Measurements from ENCODE around the gene GOLT1A. TPM values are rescaled to one million over a fixed set of nuclear protein-coding genes. Genes with fewer than 3 reads are reported as not detected.

The GOLT1A gene
- total and polyA plus RNA-seq, 2 donors (not counting 1 experiment from before 2014, with no cell fraction given): not detected

DNA sequence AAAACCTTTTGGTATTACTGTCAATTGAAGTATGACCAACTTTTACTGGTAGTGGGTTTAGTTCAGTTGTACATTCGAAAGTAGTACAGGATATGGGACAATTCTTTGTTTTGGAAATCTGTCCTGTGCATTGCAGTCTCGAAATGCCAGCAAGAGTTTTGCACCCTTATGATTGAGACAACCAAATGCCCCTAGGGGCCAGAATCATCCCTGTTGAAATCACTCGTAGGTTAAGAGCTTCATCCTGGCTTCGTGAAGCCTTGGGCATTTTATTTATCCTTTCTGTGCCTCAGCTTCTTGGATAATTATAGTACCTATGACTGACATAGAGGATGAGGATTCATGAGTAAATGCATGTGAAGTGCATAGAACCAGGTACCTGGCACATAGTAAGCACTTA lies 2.4 kb upstream of the GOLT1A start:
- no peak overlapping the region for H3K27ac Mint-ChIP-seq
- POLR2A ChIA-PET: no interaction called here
- Histone ChIP-seq H3K4me2 (replicated peaks; ENCODE audit: low read depth, low read length, poor library complexity, severe bottlenecking) (no peak overlapping the region), H3K27ac (ENCODE audit: low read length in 2 of 2) (no peak overlapping the region), H3K4me3 (ENCODE audit: control extremely low read depth in 1 of 5, extremely low read depth in 1 of 5, insufficient read depth in 1 of 5, low read depth in 2 of 5, low read length in 4 of 5) (no peak overlapping the region), H3K36me3 (replicated peaks in 1 of 2; ENCODE audit: control extremely low read depth in 1 of 2, control insufficient read depth in 1 of 2, extremely low read depth in 1 of 2, insufficient read depth in 2 of 2, low read length in 1 of 2) (no peaks in the 10 kb centered on the region), H4K20me1 (ENCODE audit: control insufficient read depth, insufficient read depth, low read length, poor library complexity, severe bottlenecking) (no peaks in the 10 kb centered on the region), H3K9me3 (ENCODE audit: control extremely low read depth in 1 of 3, control insufficient read depth in 2 of 3, insufficient read depth in 1 of 3, low read length in 2 of 3) (peaks cover 0 to 10% (median 0%) of the 10 kb centered on the region in 3 donors), H3K79me2 (ENCODE audit: control insufficient read depth, insufficient read depth, low read length) (no peaks in the 10 kb centered on the region), H3K9ac (ENCODE audit: low read length) (no peak overlapping the region), H3K4me1 (ENCODE audit: control insufficient read depth in 2 of 2, insufficient read depth in 2 of 2, low read length in 2 of 2) (peaks cover 12 to 15% of the 10 kb centered on the region in 2 donors), H3K27me3 (replicated peaks in 1 of 4; ENCODE audit: control extremely low read depth in 1 of 4, control insufficient read depth in 3 of 4, insufficient read depth in 4 of 4, low read length in 3 of 4) (peaks cover 0 to 17% (median 7%) of the 10 kb centered on the region in 4 experiments), H2AFZ (ENCODE audit: insufficient read depth, low read depth, low read length, poor library complexity, severe bottlenecking) (no peak overlapping the region)
- peaks cover 3% of the 10 kb centered on the region for H3K9me3 Mint-ChIP-seq (ENCODE audit: insufficient read depth)
- TF ChIP-seq, protein P1, sequence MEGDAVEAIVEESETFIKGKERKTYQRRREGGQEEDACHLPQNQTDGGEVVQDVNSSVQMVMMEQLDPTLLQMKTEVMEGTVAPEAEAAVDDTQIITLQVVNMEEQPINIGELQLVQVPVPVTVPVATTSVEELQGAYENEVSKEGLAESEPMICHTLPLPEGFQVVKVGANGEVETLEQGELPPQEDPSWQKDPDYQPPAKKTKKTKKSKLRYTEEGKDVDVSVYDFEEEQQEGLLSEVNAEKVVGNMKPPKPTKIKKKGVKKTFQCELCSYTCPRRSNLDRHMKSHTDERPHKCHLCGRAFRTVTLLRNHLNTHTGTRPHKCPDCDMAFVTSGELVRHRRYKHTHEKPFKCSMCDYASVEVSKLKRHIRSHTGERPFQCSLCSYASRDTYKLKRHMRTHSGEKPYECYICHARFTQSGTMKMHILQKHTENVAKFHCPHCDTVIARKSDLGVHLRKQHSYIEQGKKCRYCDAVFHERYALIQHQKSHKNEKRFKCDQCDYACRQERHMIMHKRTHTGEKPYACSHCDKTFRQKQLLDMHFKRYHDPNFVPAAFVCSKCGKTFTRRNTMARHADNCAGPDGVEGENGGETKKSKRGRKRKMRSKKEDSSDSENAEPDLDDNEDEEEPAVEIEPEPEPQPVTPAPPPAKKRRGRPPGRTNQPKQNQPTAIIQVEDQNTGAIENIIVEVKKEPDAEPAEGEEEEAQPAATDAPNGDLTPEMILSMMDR (IDR thresholded peaks at IDR 0.05): no peak
- TF ChIP-seq EZH2 (IDR thresholded peaks at IDR 0.05; ENCODE audit: borderline replicate concordance, insufficient read depth, low read depth, low read length, poor library complexity, severe bottlenecking): no peak
- H3K27me3 Mint-ChIP-seq: peaks cover 8% of the 10 kb centered on the region
- H3K4me1 Mint-ChIP-seq: peaks cover 7% of the 10 kb centered on the region
- no peak for DNase-seq
- CTCF ChIA-PET: no interaction called here
- 88% methylated on average over 3 of the region's 4 CpGs for WGBS (ENCODE audit: insufficient coverage)
- H3K4me3 Mint-ChIP-seq: no peak overlapping the region
- intact Hi-C loops (cut with micrococcal nuclease): no loop called here
- no peak for ATAC-seq (ENCODE audit: low read depth)

DNA sequence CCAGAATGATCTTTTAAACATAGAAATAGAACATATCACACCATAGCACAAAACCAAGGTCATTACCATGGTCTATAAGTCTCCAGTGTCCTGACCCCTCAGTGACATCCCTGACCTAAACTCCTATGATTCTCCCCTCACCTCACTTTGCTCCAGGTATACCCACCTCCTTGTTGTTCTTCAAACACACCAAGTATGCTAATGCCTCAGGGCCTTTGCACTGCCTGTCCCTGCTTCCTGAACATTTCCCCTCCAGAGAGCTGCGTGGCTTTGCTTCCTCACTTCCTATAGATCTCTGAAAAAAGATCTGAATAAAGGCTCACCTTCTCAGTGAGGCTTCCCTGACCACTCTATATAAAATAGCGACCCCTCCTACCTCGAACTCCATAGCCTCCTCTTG lies 1.1 kb downstream of the GOLT1A start:
- no peak overlapping the region for H3K4me3 ChIP-seq (ENCODE audit: control extremely low read depth in 1 of 5, extremely low read depth in 1 of 5, insufficient read depth in 1 of 5, low read depth in 2 of 5, low read length in 4 of 5)
- Mint-ChIP-seq H3K27ac (no peak overlapping the region), H3K27me3 (peaks cover 7% of the 10 kb centered on the region), H3K4me3 (no peak overlapping the region), H3K9me3 (ENCODE audit: insufficient read depth) (peaks cover 3% of the 10 kb centered on the region), H3K4me1 (peaks cover 7% of the 10 kb centered on the region)
- peaks cover 0 to 17% (median 7%) of the 10 kb centered on the region in 4 experiments for H3K27me3 ChIP-seq (replicated peaks in 1 of 4; ENCODE audit: control extremely low read depth in 1 of 4, control insufficient read depth in 3 of 4, insufficient read depth in 4 of 4, low read length in 3 of 4)
- no peak overlapping the region for H3K9ac ChIP-seq (ENCODE audit: low read length)
- ChIA-PET CTCF (no interaction called here), POLR2A (no interaction called here)
- H2AFZ ChIP-seq (ENCODE audit: insufficient read depth, low read depth, low read length, poor library complexity, severe bottlenecking): no peak overlapping the region
- H3K9me3 ChIP-seq (ENCODE audit: control extremely low read depth in 1 of 3, control insufficient read depth in 2 of 3, insufficient read depth in 1 of 3, low read length in 2 of 3): peaks cover 0 to 10% (median 0%) of the 10 kb centered on the region in 3 donors
- DNase-seq (no peak), ATAC-seq (ENCODE audit: low read depth) (no peak)
- intact Hi-C loops (cut with micrococcal nuclease): no loop called here
- H3K36me3 ChIP-seq (replicated peaks in 1 of 2; ENCODE audit: control extremely low read depth in 1 of 2, control insufficient read depth in 1 of 2, extremely low read depth in 1 of 2, insufficient read depth in 2 of 2, low read length in 1 of 2): no peaks in the 10 kb centered on the region
- TF ChIP-seq, protein P1 (IDR thresholded peaks at IDR 0.05): no peak
- no peak for TF ChIP-seq EZH2 (IDR thresholded peaks at IDR 0.05; ENCODE audit: borderline replicate concordance, insufficient read depth, low read depth, low read length, poor library complexity, severe bottlenecking)
- H3K27ac ChIP-seq (ENCODE audit: low read length in 2 of 2): no peak overlapping the region
- H3K4me1 ChIP-seq (ENCODE audit: control insufficient read depth in 2 of 2, insufficient read depth in 2 of 2, low read length in 2 of 2): peaks cover 12 to 15% of the 10 kb centered on the region in 2 donors
- no peak overlapping the region for H3K4me2 ChIP-seq (replicated peaks; ENCODE audit: low read depth, low read length, poor library complexity, severe bottlenecking)
- no peaks in the 10 kb centered on the region for H4K20me1 ChIP-seq (ENCODE audit: control insufficient read depth, insufficient read depth, low read length, poor library complexity, severe bottlenecking)
- 43% methylated on average over 1 of the region's 3 CpGs for WGBS (ENCODE audit: insufficient coverage)
- no peaks in the 10 kb centered on the region for H3K79me2 ChIP-seq (ENCODE audit: control insufficient read depth, insufficient read depth, low read length)
